Measurements from ENCODE around the gene NAA15. TPM values are rescaled to one million over a fixed set of nuclear protein-coding genes. Genes with fewer than 3 reads are reported as not detected.
A peak's percentile ranks its signal among the peaks of the same experiment; 100 is the strongest.

Gene NAA15
- total RNA-seq, 2 donors from 2014 or later, result 32.4 to 55.5 TPM

DNA sequence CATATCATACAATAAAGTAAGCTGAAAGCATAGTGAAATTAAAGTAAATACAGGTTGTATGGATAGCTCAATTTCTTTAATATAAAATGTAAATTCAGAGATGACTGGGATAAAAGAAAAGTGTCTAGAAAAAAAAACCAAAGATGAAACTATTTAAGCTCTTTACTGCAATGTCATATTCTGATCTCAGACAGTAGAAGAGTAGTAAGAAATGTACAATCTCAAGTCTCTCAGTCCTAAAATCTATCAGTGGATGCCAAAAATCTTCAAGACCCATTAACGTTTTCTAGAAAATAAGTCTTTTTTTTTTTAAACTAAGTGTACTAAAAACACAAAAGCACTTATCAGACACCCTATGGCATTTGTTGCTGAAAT, 35.1 kb upstream of the NAA15 start:
- H3K4me1 ChIP-seq, result no peaks in the 10 kb centered on the region
- H3K27ac ChIP-seq, result peak overlapping the region; percentile 30
- intact Hi-C loops (cut with DNase I), result no loop called here
- no peak for DNase-seq
- TF ChIP-seq, protein P1, sequence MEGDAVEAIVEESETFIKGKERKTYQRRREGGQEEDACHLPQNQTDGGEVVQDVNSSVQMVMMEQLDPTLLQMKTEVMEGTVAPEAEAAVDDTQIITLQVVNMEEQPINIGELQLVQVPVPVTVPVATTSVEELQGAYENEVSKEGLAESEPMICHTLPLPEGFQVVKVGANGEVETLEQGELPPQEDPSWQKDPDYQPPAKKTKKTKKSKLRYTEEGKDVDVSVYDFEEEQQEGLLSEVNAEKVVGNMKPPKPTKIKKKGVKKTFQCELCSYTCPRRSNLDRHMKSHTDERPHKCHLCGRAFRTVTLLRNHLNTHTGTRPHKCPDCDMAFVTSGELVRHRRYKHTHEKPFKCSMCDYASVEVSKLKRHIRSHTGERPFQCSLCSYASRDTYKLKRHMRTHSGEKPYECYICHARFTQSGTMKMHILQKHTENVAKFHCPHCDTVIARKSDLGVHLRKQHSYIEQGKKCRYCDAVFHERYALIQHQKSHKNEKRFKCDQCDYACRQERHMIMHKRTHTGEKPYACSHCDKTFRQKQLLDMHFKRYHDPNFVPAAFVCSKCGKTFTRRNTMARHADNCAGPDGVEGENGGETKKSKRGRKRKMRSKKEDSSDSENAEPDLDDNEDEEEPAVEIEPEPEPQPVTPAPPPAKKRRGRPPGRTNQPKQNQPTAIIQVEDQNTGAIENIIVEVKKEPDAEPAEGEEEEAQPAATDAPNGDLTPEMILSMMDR (IDR thresholded peaks at IDR 0.05), result no peak
- no peaks in the 10 kb centered on the region for H3K9me3 ChIP-seq
- H3K36me3 ChIP-seq, result no peaks in the 10 kb centered on the region
- peak overlapping the region in 1 of 2 donors; percentile 16 for H3K9ac ChIP-seq (ENCODE audit: low read depth in 2 of 2, low read length in 2 of 2)
- no peaks in the 10 kb centered on the region for H3K27me3 ChIP-seq
- peak overlapping the region; percentile 18 for H3K4me3 ChIP-seq

DNA sequence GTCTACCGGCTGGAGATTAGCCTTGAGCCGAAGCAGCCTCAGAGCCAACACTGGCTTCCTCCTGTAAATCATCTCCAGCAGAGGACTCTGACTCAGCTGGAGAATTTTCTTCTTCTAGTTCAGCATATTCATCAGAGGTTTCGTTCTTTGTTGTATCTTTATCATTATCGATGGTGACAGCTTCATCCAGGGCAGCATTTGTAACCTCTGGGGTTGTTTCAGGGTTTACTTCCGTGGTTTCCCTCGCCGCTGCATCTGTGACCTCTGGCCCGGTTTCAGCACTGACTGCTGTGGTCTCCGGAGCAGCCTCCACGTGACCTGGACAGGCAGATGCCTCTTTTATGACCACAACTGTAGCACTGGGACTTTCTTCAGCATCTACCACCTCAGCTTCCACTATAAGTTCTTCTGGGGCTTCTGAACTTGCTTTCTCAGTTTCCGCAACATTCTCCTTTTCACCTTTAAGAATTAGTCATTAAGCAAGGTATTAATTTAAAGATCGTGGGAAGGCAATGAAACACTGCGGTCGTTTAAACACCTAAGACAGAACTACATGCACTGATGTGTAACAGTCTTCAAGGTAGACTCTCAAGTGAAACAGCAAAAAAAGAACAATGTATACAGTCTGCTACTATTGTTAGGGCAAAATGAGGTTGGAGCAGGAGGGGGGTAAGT, 34.6 kb upstream of the NAA15 start:
- Histone ChIP-seq H3K36me3 (no peaks in the 10 kb centered on the region), H3K9ac (ENCODE audit: low read depth in 2 of 2, low read length in 2 of 2) (peak overlapping the region; percentile 16 to 49), H3K4me1 (no peaks in the 10 kb centered on the region), H3K27ac (peak overlapping the region; percentile 30), H3K9me3 (no peaks in the 10 kb centered on the region), H3K4me3 (peak overlapping the region; percentile 18), H3K27me3 (no peaks in the 10 kb centered on the region)
- TF ChIP-seq, protein P1 (IDR thresholded peaks at IDR 0.05), result no peak
- intact Hi-C loops (cut with DNase I), result no loop called here
- DNase-seq, result peak; percentile 75

DNA sequence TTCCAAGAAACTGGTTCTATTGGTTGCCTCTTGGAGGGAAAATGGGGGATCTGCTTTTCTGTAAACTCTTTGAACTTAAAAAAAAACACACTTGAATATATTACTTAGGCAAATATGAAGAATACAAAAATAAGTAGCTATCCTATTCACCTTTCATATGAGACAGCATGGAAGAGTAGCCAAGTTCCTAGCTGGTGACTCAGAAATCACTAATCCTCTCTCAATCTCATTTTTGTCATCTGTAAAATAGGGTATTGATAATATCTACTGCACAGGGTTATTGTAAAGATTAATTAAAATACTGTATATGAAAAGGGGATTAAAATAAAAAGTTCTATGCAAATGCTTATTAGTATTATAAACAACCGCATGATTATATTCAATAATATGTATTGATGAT, 34.0 kb upstream of the NAA15 start:
- H3K4me3 ChIP-seq, result no peak overlapping the region
- H3K27ac ChIP-seq, result no peak overlapping the region
- no peak for DNase-seq
- no peak overlapping the region for H3K9ac ChIP-seq (ENCODE audit: low read depth in 2 of 2, low read length in 2 of 2)
- TF ChIP-seq, protein P1 (IDR thresholded peaks at IDR 0.05), result no peak
- no peaks in the 10 kb centered on the region for H3K36me3 ChIP-seq
- no peaks in the 10 kb centered on the region for H3K4me1 ChIP-seq
- H3K9me3 ChIP-seq, result no peaks in the 10 kb centered on the region
- H3K27me3 ChIP-seq, result no peaks in the 10 kb centered on the region
- intact Hi-C loops (cut with DNase I), result no loop called here

DNA sequence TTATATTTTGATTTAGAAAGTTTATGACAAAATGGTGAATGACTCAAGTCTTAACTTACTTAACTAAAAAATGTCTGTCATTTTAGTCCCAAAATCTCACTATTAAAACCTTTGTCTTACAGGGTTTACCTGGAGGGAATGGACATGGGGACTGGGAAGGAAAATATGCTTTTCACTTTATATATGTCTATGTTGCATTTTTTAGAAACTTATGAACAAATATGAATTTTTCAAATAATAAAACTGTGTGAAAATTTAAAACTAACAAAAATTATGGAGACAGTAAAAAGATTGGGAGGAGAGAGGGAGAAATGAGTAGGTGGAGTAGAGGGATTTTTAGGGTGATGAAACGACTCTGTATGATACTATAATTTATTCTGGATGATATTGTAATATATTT, 27.5 kb upstream of the NAA15 start:
- no peaks in the 10 kb centered on the region for H3K4me1 ChIP-seq
- H3K4me3 ChIP-seq, result no peak overlapping the region
- no peak for DNase-seq
- no peak overlapping the region for H3K9ac ChIP-seq (ENCODE audit: low read depth in 2 of 2, low read length in 2 of 2)
- no peak overlapping the region for H3K27ac ChIP-seq
- intact Hi-C loops (cut with DNase I), result no loop called here
- H3K27me3 ChIP-seq, result peaks cover 9% of the 10 kb centered on the region
- H3K36me3 ChIP-seq, result no peaks in the 10 kb centered on the region
- TF ChIP-seq, protein P1 (IDR thresholded peaks at IDR 0.05), result no peak
- no peaks in the 10 kb centered on the region for H3K9me3 ChIP-seq

DNA sequence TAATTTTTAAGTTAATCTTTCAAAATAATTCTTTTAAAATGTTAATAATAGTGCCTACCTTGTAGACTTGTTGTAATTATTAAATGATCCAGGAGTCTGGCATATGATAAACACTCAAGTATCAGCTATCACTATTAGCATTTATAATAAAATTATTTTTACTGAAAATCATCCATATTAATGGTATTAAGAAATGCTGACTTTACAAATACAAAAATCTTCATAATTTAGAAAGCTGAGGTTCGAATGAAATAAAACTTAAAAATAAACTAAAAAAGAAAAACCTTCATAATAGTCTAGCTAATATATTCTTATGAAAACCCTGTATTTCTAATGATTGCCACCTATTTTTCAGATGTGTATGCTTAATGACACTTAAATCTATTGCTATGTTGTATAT, 26.5 kb upstream of the NAA15 start:
- no peak for DNase-seq
- Histone ChIP-seq H3K9ac (ENCODE audit: low read depth in 2 of 2, low read length in 2 of 2) (no peak overlapping the region), H3K27me3 (peaks cover 18% of the 10 kb centered on the region), H3K27ac (no peak overlapping the region), H3K4me1 (no peaks in the 10 kb centered on the region), H3K4me3 (no peak overlapping the region), H3K36me3 (no peaks in the 10 kb centered on the region), H3K9me3 (no peaks in the 10 kb centered on the region)
- TF ChIP-seq, protein P1 (IDR thresholded peaks at IDR 0.05), result no peak
- intact Hi-C loops (cut with DNase I), result no loop called here
